HG03064 (cell line): Measurements from ENCODE around the gene NUP214.
"Not testable (repeated sequence)": the region's sequence is repeated elsewhere in the genome, so short reads cannot be mapped to it uniquely, and the experiment has no call there.

Experiments used
- ATAC-seq: cut with Tn5 transposase; IDR thresholded peaks from one replicate; pipeline ENCODE4 v1.9.1; 2021; ENCODE audit warnings: low read depth; ENCODE audit not compliant: unreplicated experiment

The NUP214 gene

DNA sequence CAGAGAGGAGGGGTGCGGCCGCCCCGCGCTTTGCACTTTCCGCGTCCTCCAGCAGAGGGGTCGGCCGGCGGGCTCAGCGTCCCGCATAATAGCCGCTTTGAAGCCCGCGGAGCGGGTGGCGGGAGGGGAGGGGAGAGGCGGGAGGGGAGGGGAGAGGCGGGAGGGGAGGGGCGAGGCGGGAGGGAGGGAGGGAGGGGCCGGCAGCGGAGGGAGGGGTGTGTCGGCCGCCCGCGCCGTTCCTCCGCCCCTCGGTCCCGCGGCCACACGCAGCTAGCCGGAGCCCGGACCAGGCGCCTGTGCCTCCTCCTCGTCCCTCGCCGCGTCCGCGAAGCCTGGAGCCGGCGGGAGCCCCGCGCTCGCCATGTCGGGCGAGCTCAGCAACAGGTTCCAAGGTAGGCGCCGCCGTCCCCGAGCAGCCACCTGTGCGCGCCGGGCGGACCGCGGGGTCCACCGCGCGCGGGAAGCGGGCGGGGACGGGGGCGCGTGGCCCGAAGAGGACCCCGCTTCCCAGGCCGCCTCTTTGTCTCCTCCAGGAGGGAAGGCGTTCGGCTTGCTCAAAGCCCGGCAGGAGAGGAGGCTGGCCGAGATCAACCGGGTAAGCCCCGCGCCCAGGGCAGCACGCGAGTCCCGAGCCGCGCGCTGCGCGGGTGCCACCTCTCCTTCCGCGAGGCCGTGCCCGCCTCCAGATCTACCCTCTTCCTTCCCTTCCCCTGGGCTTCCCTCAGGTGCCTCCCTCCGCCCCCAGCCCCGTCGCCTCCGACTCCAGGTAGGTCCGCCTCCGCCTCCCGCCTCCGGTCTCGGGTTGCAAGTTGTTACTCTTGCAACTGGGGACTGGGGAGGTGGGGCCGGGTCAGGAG, 28.9 kb upstream of the NUP214 start, which contains the start of gene AIF1L:
AIF1L (plus strand) TSS at position 263 of the 857 bp plus-strand sequence; CDS start at position 362, 99 bp downstream.
- ATAC-seq, result no peak

GRCh38 chr9:131097126-131097947, 28.0 kb upstream of the NUP214 start:
- ATAC-seq, result no peak

DNA sequence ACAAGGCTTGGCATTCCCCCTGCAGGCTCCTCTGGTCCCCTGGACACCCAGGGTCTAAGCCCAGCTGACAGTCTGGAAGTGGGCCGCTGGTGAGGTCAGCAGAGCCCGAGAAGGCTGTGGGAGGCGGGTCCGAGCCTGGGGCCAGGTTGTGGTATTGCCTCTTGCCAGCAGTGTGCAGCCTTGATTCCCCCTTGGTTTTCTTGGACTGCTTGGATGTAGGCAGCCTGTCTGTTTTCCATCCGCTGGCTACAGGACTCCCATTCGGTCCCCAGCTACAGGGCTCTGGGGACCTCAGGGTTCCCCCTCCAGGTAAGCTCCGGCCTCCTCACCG, 27.5 kb upstream of the NUP214 start:
- ATAC-seq, result no peak

- ATAC-seq, result no peak
Observed at GRCh38 chr9:131098391-131099101, 26.8 kb upstream of the NUP214 start.

GRCh38 chr9:131099102-131099606, 26.2 kb upstream of the NUP214 start:
- no peak for ATAC-seq

DNA sequence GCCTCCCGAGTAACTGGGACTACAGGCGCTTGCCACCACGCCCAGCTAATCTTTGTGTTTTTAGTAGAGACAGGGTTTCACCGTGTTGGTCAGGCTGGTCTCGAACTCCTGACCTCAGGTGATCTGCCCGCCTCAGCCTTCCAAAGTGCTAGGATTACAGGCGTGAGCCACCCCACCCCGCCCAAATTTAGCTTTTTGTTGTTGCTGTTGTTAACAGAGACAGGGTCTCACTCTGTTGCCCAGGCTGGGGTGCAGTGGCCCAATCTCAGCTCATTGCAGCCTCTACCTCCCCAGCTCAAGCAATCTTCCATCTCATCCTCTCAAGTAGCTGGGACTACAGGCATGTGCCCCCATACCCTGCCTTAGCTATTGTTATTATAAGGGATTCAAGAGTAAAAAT, 25.5 kb upstream of the NUP214 start:
- not testable (repeated sequence) for ATAC-seq

- ATAC-seq, result no peak
Observed at GRCh38 chr9:131100445-131100844, 24.9 kb upstream of the NUP214 start.

DNA sequence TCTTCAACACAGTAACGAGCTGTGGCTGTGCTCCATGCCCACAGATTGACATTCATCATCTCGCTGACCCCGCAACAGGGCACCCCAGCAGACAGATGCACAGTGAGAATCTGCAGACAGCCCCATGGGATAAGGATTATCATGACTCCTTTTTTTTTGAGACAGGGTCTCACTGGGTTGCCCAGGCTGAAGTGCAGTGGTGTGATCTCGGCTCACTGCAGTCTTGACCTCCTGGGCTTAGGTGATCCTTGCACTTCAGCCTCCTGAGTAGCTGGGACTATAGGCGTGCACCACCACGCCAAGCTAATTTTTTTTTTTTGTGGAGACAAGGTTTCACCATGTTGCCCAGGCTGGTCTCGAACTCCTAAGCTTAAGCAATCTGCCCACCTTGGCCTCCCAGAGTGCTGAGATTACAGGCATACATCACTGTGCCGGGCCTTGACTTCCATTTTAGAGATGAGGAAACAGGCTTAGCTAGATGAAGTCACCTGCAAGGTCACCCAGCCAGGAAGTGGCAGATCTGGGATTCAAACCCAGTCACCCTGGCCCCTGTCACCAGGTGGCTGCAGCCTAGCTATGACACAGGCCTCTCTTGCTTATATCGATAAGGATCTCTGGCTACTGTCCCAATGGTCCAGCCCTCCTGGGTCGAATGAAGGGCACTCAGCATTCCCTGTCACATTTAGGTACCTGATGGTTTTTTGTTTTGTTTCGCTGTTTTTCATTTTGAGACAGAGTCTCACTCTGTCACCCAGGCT, 24.0 kb upstream of the NUP214 start:
- no peak for ATAC-seq

- ATAC-seq, result no peak
Observed at GRCh38 chr9:131103024-131103423, 22.4 kb upstream of the NUP214 start.

GRCh38 chr9:131103535-131103934, 21.9 kb upstream of the NUP214 start:
- ATAC-seq, result no peak

GRCh38 chr9:131104016-131104740, 21.2 kb upstream of the NUP214 start:
- no peak for ATAC-seq

GRCh38 chr9:131105952-131106351, 19.4 kb upstream of the NUP214 start:
- no peak for ATAC-seq

GRCh38 chr9:131107760-131108159, 17.6 kb upstream of the NUP214 start:
- ATAC-seq, result no peak

GRCh38 chr9:131111186-131111853, 14.1 kb upstream of the NUP214 start:
- ATAC-seq, result no peak

DNA sequence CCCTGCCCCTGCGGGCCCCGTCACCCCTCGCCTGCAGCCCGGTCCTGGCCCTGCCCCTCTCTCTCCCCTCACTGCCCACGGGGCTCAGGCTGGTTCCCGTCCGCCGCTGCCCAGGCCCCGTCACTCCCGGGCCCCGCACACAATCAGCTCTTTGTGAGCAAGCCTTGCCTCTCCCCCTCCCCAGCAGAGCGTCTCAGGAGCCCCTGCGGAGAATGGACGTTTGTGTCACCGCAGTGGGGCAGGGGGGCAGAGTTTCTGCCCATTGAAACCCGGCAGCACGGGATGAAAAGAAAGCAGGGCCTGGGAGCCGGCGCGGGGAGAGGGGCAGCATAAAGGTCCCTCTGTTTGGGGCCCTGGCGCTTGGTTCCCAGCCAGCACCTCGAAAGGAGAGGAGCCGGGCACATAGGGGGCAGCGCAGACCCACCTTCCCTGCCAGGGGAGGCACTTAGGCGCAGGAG, 13.5 kb upstream of the NUP214 start:
- ATAC-seq, result no peak

GRCh38 chr9:131112374-131113154, 12.8 kb upstream of the NUP214 start:
- ATAC-seq, result no peak

- no peak for ATAC-seq
Observed at GRCh38 chr9:131113655-131114054, 11.7 kb upstream of the NUP214 start.

DNA sequence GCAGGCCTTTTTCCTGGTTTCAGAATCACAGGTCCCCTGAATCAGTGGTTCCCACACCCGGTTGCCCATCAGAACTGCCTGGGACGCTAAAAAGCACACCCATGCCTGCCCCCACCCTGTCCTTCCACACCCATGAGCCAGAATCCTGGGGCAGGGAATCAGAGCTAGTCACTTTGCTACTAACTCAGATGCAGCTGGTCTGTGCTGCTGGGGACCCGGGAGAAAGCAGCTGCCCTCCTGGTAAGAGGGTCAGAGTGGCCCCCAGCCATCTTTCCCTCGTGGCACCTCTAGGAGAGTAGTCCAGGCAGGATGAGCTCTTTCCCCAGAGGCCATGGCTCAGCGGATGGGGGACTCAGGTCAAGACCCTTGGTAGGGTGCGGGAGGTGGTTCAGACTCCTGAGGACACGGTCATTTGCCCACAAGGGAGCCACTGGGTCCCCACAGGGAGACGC, 11.3 kb upstream of the NUP214 start:
- no peak for ATAC-seq
